Measurements from ENCODE around the gene NRXN2.

- TF ChIP-seq REST (IDR thresholded peaks at IDR 0.05), result no peak
- TF ChIP-seq CTCF (IDR thresholded peaks at IDR 0.05; ENCODE audit: low read depth, low read length, missing input control), result no peak
- TF ChIP-seq, protein P1, sequence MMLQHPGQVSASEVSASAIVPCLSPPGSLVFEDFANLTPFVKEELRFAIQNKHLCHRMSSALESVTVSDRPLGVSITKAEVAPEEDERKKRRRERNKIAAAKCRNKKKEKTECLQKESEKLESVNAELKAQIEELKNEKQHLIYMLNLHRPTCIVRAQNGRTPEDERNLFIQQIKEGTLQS (IDR thresholded peaks at IDR 0.05), result no peak
- no peak for TF ChIP-seq YY1 (IDR thresholded peaks at IDR 0.05)
- TF ChIP-seq TAF1 (conservative IDR thresholded peaks at IDR 0.05), result no peak
- no peak for TF ChIP-seq JUND (IDR thresholded peaks at IDR 0.05)
- no peak for TF ChIP-seq RAD21 (IDR thresholded peaks at IDR 0.05)
- TF ChIP-seq MAX (IDR thresholded peaks at IDR 0.05), result no peak
- TF ChIP-seq GABPA (IDR thresholded peaks at IDR 0.05 in 1 of 2, conservative IDR thresholded peaks at IDR 0.05 in 1 of 2), result no peak
- TF ChIP-seq ZBTB33 (IDR thresholded peaks at IDR 0.05), result no peak
- TF ChIP-seq FOXA1 (IDR thresholded peaks at IDR 0.05), result no peak
- no peak for TF ChIP-seq RXRA (IDR thresholded peaks at IDR 0.05)
- TF ChIP-seq NR2F2 (IDR thresholded peaks at IDR 0.05), result no peak
- no peak for TF ChIP-seq SP1 (IDR thresholded peaks at IDR 0.05)
These were observed 21.7 kb upstream of the NRXN2 start for GRCh38 chr11:64744544-64745188.

All from liver (tissue), 3 donors.